DOHH2 (cell line): ENCODE results near the gene KSR1.

ENCODE experiments used
- H3F3A ChIP-seq: fragments of 200-600 bp; sonication (generic), shearing (Covaris generic); 2 replicates; pipeline ENCODE4 v1.6.0; 2016; ENCODE audit warnings: antibody characterized with exemption, mild to moderate bottlenecking; ENCODE audit not compliant: control insufficient read depth, insufficient read depth
- H3K27ac ChIP-seq: fragments of 200-600 bp; sonication (generic); 2 replicates; pipeline ENCODE4 v1.5.1; 2014; ENCODE audit warnings: low read depth, mild to moderate bottlenecking, low read length, moderate library complexity
- H3K27me3 ChIP-seq: fragments of 200-600 bp; sonication (generic); 2 replicates; pipeline ENCODE4 v1.6.1; 2014; ENCODE audit warnings: mild to moderate bottlenecking, low read length, mixed read lengths; ENCODE audit not compliant: control insufficient read depth
- H3K36me3 ChIP-seq: fragments of 200-600 bp; sonication (generic); 2 replicates; pipeline ENCODE4 v1.6.1; 2014; ENCODE audit warnings: mild to moderate bottlenecking, low read length, moderate library complexity, mixed read lengths; ENCODE audit not compliant: control insufficient read depth
- H3K4me1 ChIP-seq: fragments of 200-600 bp; sonication (generic); 2 replicates; pipeline ENCODE4 v1.6.1; 2014; ENCODE audit warnings: mild to moderate bottlenecking, low read length, mixed read lengths; ENCODE audit not compliant: control insufficient read depth
- H3K4me2 ChIP-seq: fragments of 200-600 bp; sonication (generic); 2 replicates; pipeline ENCODE4 v1.6.0; 2014; ENCODE audit warnings: mild to moderate bottlenecking, low read length, moderate library complexity
- H3K4me3 ChIP-seq: fragments of 200-600 bp; sonication (generic); 2 replicates; pipeline ENCODE4 v1.5.1; 2014; ENCODE audit warnings: mild to moderate bottlenecking, low read length, mixed read lengths
- H3K79me2 ChIP-seq: fragments of 200-600 bp; sonication (generic); 2 replicates; pipeline ENCODE4 v1.6.1; 2014; ENCODE audit warnings: mild to moderate bottlenecking, low read length, mixed read lengths; ENCODE audit not compliant: control insufficient read depth
- H3K9me2 ChIP-seq: fragments of 200-600 bp; sonication (generic); replicated peaks from 2 replicates; pipeline ENCODE4 v1.6.1; 2014; ENCODE audit warnings: mild to moderate bottlenecking, low read length, mixed read lengths; ENCODE audit not compliant: control insufficient read depth
- H3K9me3 ChIP-seq: fragments of 200-600 bp; sonication (generic); 2 replicates; pipeline ENCODE4 v1.6.1; 2014; ENCODE audit warnings: antibody characterized with exemption, low read length, mixed read lengths; ENCODE audit not compliant: control insufficient read depth, insufficient read depth
- H4K20me1 ChIP-seq: fragments of 200-600 bp; sonication (generic); 2 replicates; pipeline ENCODE4 v1.6.0; 2014; ENCODE audit warnings: low read depth, mild to moderate bottlenecking, antibody characterized with exemption, low read length, moderate library complexity; ENCODE audit not compliant: control insufficient read depth, insufficient read depth
- CTCF ChIP-seq: fragments of 200-600 bp; sonication (generic); IDR thresholded peaks from one replicate; pipeline ENCODE4 v1.5.1; 2014; ENCODE audit warnings: antibody characterized with exemption, mild to moderate bottlenecking, low read depth, low read length; ENCODE audit not compliant: poor library complexity, severe bottlenecking
- EZH2phosphoT487 ChIP-seq: fragments of 200-600 bp; sonication (generic); IDR thresholded peaks from 2 replicates; pipeline ENCODE4 v1.6.1; 2017; ENCODE audit warnings: borderline replicate concordance, mild to moderate bottlenecking, antibody characterized with exemption, low read length, moderate library complexity, mixed read lengths

KSR1 gene

GRCh38 chr17:27659683-27660082 lies 203.4 kb downstream of the KSR1 start:
- TF ChIP-seq EZH2phosphoT487 (no peak), CTCF (no peak)
- Histone ChIP-seq H4K20me1 (no peaks in the 10 kb centered on the region), H3K9me2 (no peaks in the 10 kb centered on the region), H3K36me3 (no peaks in the 10 kb centered on the region), H3F3A (no peaks in the 10 kb centered on the region), H3K4me3 (no peak overlapping the region), H3K27me3 (no peaks in the 10 kb centered on the region), H3K4me1 (peaks cover under 1% of the 10 kb centered on the region; the same call in 1 of the 2 replicates), H3K4me2 (no peak overlapping the region), H3K79me2 (no peaks in the 10 kb centered on the region), H3K27ac (no peak overlapping the region), H3K9me3 (no peaks in the 10 kb centered on the region)

- Histone ChIP-seq H3K4me1 (no peaks in the 10 kb centered on the region), H3K36me3 (no peaks in the 10 kb centered on the region), H3F3A (no peaks in the 10 kb centered on the region), H3K27ac (no peak overlapping the region), H3K27me3 (no peaks in the 10 kb centered on the region), H3K9me2 (no peaks in the 10 kb centered on the region), H4K20me1 (no peaks in the 10 kb centered on the region), H3K4me2 (no peak overlapping the region), H3K79me2 (no peaks in the 10 kb centered on the region), H3K4me3 (no peak overlapping the region), H3K9me3 (no peaks in the 10 kb centered on the region)
- TF ChIP-seq EZH2phosphoT487 (no peak), CTCF (no peak)
These were observed 204.2 kb downstream of the KSR1 start for GRCh38 chr17:27660436-27660835.

GRCh38 chr17:27663936-27664605 lies 207.8 kb downstream of the KSR1 start:
- H3K27ac ChIP-seq = no peak overlapping the region

More at GRCh38 chr17:27663936-27664605, 207.8 kb downstream of the KSR1 start:
- TF ChIP-seq CTCF = no peak
- TF ChIP-seq EZH2phosphoT487 = no peak
- Histone ChIP-seq H4K20me1 (no peaks in the 10 kb centered on the region), H3K36me3 (no peaks in the 10 kb centered on the region), H3K79me2 (no peaks in the 10 kb centered on the region), H3K27me3 (no peaks in the 10 kb centered on the region), H3K4me2 (no peak overlapping the region), H3K9me2 (no peaks in the 10 kb centered on the region), H3K9me3 (no peaks in the 10 kb centered on the region), H3K4me3 (no peak overlapping the region), H3F3A (no peaks in the 10 kb centered on the region), H3K4me1 (no peaks in the 10 kb centered on the region)
